NCI-H524 (cell line): Measurements from ENCODE around the gene UBN2.
"Not testable (repeated sequence)": the region's sequence is repeated elsewhere in the genome, so short reads cannot be mapped to it uniquely, and the experiment has no call there.

Source experiments
- DNase-seq, 2 experiments: peaks; one replicate each; lab custom pipeline; 2025; lab: John Stamatoyannopoulos, UW

UBN2 gene

DNA sequence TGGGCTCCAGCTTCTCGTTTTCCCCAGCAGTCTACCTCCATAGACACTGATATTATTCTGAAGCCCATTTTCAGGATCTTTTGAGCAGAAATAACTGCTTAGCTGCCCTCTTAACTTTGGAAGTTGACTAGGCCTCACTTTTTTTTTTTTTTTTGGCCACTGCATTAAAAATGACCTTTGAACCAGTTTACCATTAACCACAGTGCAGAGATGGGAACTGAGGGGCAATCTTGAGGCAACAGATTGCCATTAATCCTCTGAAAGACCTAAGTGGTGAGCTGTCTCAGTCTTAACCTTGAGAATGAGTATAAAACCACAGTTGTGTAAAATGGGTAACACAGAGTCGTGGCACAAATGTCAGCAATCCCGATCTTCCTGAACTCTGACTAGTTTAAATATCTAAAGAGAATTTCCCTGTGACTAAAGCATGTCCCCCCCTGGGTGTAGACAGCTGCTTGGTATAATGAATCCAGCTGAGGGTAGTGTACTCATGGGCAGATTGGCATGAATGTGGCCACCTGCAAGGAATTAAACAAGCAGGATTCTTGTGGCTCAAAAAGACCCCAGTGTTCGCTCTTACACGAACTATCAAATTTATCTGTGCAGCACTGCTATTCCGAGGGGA is 64.0 kb downstream of the UBN2 start:
- DNase-seq = peak in 1 of 2 experiments; percentile 38

DNA sequence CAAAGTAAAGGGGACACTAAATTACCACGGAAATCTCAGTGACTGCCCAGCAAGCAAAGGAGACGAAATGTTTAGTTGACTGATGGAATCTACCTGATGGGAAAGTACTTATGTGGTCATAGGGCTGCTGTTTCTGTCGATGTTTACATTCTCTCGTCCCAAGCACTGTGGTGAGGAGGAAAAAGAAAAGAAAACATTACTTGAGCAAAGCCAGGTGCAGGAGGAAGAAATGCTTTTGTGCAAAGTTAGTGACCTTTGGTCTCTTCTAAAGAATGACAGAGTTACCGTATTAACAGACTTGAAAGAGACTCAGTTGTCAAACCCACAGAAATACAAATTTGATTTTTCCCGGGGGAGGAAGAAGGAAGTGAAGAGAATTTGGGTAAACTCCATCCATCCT is 66.8 kb downstream of the UBN2 start:
- no peak for DNase-seq

DNA sequence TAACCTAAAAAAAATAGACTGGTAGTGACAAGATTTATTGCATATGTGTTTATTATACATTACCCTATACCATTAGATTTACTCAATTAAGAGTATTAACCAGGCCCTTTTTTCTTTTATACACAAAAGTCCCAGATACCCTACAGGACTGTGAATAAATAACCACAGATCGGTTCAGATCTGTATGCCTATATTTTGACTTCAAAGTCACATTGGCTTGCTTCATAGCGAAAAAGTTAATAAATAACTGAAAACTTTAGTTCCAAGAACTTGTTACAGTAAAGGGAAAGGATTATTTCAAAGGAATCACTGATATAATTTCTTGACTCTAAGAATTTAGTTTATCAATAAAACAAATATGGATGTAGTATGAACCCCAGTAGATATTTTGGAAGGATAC is 68.3 kb downstream of the UBN2 start:
- DNase-seq = no peak

DNA sequence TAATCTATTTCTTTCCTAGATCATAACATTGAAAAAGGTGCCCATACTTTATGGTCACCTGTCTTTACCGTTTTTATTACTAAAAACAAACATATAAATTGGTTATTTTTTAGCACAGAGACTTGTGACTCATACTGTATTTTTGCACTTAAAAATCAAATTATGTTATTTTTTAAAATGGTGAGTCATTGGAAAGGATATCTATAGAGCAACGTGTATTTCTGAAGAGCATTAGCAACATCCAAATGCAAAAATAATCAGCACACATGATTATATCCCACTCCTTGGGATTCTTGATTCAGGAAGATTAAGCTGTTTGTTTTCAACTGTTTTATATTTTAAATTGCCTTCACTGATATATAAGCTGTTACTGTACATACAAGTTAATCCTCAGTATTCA is 69.4 kb downstream of the UBN2 start:
- DNase-seq = no peak

DNA sequence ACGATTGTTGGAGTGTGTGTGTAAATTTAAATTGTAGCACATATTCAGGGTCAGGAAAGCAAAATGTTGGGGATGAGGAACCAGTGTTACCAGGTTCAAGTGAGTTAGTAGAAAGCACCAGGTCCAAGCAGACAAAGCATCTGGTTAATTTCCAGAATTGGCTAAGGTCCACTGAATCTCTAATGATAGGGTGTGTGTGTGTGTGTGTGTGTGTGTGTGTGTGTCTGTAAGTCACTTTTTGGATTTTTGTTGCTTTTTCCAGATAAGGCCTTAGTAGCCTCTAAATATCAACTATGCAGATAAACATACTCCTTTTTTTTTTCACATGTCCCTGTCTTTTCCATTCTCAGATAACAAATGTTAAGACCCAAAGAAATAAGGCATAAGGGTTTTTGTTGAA is 73.5 kb downstream of the UBN2 start:
- DNase-seq = no peak

DNA sequence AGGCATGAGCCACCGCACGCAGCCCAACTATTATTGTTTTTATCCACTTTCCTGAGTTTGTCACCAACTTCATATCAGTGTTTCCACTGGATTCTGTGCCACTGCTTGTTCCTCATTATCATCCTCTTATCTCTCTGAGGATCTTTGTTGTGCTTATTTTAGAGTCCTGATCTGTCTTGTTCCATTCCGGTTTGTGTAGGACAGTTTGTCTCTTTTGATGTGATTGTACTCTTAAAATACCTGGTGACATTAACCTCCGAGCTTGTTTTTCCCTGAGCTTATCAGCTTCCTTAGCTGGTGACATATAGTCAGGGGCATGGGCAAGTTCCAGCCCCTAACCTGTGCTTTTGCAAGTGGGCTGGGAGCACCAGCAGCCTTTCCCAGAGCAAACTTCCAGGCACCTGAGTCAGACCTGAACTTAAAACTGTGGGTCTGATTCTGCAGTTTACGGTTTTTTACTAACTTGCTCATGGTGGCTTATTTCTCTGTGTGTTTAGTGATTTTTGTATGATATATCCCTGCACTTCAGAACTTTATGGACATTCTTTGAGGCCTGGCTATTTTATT is 87.0 kb downstream of the UBN2 start:
- DNase-seq = no peak

DNA sequence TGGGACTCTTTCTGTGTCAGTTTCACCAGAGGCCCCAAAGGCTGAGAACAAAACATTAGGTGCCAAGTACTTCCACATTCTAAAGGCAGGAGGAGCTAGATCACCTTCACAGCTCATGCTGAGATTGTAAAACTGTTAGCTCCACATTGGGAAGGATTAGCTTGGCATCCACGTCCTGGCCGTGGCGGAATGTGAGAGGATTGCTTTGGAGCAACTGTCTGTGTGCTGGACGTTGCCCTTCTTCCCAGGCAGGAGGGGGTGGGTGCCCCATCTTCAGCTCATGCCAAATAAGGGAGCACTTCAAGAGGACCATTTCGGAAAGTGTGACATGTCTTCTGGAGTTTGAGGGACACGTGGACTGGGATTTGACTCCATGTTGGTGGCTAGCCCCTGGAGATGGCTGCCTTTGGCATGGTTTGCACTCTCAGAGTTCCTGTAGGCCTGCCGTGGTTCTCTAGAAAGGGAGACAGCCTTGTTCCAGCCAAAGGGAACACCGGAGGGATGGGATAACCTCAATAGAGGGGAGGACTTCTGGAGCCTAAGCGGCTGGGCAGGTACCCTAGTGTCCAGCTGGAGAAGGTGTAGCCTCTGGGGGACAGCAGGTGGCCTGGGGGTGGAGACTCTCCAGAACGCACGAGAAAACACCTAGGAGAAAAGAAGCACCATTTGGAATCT is 90.2 kb downstream of the UBN2 start:
- DNase-seq = peak in 1 of 2 experiments; percentile 17

DNA sequence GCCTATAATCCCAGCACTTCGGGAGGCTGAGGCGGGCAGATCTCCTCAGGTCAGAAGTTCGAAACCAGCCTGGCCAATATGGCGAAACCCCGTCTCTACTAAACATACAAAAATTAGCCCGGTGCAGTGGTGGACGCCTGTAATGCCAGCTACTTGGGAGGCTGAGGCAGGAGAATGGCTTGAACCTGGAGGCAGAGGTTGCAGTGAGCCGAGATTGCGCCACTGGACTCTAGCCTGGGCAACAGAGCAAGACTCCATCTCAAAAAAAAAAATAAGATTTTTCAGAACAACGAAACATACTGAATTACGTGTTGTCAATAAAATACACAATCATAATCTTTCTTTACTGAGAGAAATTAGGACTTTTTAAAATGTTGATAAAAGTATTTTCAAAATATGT is 93.7 kb downstream of the UBN2 start:
- DNase-seq = not testable (repeated sequence)

DNA sequence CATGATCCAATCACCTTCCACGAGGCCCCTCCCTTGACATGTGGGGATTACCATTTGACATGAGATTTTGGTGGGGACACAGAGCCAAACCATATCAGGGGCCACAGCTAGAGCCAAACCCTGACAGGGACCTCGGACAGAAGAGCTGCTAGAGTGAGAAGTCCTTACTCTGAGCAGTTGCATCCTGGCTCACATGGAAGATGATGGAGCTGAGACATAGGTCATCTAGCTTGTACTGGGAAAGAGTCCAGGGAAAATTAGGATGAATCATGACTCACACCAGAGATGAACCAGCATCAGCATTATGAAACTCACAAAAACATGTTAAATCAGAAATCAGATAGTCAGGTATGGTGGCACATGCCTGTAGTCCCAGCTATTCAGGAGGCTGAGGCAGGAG is 97.3 kb downstream of the UBN2 start:
- DNase-seq = no peak

DNA sequence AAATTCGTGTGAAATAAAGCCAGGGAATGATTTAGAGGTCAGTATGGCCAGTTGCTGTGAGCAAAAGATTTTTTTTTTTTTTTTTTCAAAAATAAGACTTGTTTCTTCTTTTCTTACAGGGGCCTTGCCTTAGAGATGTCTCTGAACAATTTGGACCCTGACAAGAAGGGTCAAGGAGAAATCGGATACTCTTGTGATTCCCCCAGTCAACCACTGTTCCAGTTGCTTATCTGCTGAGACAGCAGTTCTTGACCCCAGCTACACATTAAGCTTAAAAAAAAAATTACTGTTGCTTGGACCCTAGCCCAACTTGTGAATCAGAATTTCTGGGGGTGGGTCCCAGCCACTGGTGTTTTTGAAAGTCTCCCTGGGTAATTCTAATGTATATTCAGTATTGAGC is 98.1 kb downstream of the UBN2 start:
- DNase-seq = no peak

DNA sequence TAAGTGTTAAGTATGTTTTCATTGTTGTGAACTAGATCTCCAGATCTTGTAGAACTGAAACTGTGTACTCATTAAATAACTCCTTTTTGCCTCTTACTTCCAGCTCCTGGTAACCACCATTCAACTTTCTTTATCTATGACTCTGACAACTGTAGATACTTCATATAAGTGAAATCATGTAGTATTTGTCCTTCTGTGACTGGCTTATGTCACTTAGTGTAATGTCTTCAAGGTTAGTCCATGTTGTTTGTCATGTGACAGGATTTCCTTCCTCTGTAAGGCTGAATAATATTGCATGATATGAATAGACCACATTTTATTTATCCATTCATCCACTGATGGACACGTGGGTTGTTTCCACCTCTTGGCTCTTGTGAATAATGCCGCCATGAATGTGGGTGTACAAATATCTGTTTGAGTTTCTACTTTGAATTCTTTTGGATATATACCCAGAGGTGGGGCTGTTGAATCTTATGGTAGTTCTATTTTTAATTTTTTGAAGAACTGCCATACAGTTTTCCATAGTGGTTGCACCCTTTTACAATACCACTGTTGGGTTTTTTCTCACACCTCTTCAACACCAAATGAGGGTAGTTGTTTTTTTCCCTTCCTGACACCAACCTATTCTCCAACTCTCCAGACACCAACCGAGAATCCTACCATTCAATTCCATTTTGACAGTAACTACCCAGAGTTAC is 99.4 kb downstream of the UBN2 start:
- DNase-seq = no peak

DNA sequence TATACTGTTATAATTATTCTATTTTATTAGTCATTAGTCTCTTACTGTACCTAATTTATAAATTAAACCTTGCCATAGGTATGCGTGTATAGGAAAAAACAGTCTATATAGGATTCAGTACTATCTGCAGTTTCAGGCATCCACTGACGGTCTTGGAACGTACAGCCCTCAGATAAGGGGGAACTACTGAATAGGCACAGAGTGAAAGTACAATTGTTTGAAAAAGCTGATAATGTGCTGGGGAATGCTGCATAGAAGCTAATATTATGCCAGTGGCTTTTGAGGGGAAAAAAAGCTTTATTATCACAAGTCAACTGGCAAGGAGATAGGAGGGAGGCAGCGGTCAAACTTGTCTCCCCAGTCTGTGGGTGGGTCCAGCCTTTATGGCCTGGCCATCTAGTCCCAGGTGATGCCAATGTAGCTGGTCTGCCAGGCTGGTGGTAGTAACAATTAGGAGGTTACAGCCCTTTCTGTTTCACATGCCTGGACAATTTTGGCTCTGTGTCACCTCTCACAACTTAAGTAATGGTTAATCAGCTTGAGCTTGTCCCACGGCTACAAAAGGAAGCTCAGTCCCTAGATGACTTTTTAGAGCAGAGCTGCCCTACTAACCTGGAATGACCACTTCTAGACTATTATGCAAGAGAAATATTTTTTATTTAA is 101.8 kb downstream of the UBN2 start:
- no peak for DNase-seq

DNA sequence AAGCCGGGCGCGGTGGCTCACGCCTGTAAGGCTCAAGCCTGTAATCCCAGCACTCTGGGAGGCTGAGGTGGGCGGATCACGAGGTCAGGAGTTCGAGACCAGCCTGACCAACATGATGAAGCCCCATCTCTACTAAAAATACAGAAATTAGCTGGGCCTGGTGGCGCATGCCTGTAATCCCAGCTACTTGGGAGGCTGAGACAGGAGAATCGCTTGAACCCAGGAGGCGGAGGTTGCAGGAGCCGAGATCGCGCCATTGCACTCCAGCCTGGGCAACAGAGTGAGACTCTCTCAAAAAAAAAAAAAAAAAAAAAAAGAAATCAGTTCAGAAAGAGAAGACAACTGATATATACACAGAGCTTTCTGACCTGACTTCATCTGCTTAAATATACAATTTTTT is 102.4 kb downstream of the UBN2 start:
- not testable (repeated sequence) for DNase-seq

DNA sequence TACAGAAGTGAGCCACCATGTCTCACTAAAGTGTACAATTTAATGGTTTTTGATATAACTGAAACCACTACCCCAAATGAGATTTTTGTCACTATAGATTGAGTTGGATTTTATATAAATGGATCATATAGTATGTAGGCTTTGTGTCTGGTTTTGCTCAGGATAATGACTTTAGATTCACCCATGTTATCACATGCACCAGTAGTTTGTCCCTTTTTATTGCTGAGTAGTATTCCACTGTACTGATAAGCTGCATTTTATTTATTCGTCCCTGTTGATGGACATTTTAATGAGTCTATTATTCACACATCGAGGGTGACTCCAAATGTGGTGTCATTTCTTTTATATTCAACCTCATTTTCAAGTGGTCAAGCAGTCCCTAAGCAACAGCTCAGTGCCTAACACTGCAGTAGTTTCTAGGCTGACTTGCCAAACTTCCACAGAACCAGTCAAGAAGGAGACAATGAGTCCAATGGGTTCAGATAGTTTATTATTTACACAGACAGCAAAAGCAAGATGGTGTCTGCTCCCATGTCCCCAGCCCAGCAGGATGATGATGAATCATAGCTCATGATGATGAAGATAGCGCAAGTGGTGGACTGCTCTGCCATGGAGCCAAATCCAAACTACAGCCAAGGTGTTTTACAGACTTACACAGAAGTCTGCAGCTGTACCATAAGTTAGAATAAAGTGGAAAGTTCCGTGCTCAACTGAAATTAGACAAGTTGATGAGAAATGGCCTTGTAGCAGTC is 103.5 kb downstream of the UBN2 start:
- DNase-seq = no peak

DNA sequence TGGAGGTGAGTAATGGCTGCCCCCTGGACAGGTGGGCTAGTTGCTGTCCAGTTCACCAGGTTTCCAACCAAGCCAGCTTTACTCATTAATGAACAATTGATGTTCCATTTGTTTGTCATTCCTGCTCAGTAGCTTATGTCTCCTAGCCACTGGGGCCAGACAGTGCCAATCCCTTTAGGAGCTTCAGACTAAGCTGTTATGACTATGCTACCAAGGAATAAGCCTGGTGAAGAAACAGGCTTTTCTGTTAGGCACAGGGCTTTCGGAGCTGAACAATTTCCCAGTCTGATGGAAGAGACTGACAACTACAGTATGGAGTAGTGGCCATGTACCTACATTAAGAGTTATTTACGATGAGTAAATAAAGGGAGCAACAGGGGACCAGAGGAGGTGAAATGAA is 108.0 kb downstream of the UBN2 start:
- DNase-seq = no peak

DNA sequence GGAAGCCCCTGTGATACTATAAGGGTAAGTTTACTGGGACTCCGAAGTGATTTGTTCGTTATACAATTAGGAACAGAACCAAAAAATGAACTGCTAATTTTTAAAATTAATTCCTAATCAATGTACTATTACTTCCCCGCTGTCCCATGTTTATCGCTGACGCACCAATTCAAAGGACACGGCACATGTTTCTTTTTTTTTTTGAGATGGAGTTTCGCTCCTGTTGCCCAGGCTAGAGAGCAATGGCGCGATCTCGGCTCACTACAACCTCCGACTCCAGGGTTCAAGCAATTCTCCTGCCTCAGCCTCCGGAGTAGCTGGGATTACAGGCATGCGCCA is 108.6 kb downstream of the UBN2 start:
- DNase-seq = no peak

DNA sequence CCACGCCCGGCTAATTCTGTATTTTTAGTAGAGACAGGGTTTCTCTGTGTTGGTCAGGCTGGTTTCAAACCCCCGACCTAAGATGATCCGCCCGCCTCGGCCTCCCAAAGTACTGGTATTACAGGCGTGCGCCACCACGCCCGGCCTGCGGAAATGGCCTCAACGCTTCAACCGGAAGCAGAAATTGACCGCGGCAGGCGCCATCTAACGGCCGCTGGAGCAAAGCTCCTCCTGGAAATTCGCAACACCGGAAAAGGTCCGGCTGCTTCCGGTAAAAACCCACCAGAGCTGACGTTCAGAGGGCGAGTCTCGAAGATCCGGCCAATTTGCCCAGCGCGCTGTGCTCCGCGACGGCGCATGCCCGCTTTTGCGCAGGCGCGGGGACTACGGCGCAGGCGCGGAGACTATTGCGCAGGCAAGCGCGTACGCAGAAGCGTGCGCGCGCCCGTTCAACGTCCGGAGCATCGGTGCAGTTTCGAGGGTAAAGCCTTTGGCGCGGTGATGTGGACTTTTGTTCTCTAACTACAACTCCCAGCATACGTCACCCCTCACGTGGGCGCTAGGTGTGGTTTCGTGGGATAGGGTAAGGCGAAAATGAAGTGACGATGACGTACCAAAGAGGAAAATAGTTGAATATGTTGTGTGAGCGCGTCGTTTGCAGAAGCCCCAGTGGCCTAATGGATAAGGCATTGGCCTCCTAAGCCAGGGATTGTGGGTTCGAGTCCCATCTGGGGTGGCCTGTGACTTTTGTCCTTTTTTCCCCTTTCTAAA is 109.2 kb downstream of the UBN2 start:
- peak; percentile 99 for DNase-seq

DNA sequence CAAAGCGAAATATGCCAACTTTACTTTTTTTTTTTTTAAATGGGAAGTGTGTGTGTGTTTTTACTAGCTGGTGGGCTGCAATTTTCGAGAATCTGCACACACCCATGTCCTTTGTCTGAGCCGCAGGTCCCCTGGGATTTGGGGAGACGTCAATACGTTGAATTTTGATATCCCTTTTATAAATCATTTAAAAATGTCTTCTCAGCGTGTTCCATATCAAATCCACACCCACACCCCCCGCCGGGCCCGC is 109.7 kb downstream of the UBN2 start:
- DNase-seq = no peak

DNA sequence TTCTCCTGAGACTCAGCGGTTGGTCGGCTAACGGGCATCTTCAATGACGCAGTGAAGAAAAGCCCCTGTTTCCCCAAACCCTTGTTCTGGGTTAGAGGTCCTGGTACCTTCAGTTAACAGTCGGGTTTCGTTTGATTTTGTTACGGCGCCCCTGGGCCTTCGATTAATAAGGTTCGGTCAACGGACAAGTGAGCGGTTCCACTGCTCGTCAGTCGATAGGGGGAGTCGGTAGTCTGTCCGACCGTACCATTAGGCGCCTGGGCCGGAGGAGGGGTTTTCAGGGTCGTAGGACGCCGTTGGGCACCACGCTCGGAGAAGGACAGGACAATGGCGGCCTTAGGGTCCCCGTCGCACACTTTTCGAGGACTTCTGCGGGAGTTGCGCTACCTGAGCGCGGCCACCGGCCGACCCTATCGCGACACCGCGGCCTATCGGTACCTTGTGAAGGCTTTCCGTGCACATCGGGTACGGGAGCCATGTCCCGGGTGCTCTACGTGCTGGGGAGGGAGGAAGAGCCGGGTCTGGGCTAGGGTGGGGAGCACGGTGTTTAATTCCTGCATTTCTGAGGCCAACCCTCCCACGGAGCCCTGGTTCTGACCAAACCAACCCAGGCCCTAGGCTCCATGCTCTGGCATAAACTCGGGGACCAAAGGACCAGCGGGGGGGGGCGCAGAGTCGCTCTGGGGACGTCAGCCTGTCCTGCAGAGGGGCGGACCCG is 110.2 kb downstream of the UBN2 start, which contains the start of gene FMC1:
TSS of gene FMC1 (plus strand) at position 280 of the 718 bp plus-strand sequence. CDS start at position 328, 48 bp downstream.
- DNase-seq = peak; percentile 90 to 94

DNA sequence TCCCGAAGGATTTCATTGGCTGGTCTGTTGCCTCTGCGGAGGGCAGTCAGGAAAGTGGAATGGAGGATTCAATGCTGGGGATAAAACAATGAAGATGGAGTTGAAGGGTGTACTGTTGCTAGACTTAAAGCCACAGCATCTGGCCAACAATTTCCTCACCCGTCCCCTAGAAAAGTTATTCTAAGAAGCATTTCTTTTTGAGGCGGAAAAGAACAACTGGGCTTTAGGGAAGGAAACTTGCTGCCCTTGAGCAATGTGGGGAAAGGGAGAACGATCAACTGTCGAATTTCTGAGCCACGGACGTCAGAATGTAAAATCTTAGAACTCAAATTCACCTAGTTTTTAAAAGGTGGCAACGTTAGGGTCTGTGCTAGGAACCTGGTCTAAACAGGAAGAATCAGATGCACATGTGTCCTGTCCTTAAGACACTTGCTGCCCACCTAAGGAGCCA is 110.8 kb downstream of the UBN2 start:
- peak in 1 of 2 experiments; percentile 33 for DNase-seq

DNA sequence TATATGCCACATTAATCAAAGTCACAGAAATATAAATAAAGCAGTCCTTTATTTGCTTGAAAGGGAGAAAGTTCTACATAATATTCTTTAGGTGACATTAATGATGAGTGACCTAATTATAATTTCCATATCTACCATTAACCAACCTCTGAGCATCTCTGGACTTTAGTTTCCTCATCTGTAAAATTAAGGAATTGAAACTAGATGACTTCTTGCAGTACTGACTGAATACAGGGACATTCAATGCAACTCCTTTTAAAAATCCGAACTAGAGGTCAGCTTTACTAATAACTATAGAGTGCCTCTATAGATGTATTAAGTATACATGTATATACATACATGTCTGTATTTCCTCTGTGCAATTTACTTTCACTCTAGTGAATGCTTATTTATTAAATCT is 114.0 kb downstream of the UBN2 start:
- no peak for DNase-seq
